Mucosa of rectum (tissue), 2 donors: ENCODE measurements around the gene E2F1.

Experiments
- H3K27ac ChIP-seq, 2 donors: one replicate each; pipeline ENCODE4 v1.7.0; 2013; ENCODE audit warnings: inconsistent platforms in 2 of 2, low read depth in 2 of 2, low read length in 2 of 2
- H3K27me3 ChIP-seq, 2 donors: one replicate each; pipeline ENCODE4 v1.7.0; 2013; ENCODE audit warnings: low read length in 2 of 2; ENCODE audit not compliant: control insufficient read depth in 2 of 2, insufficient read depth in 2 of 2
- H3K36me3 ChIP-seq, 2 donors: one replicate each; pipeline ENCODE4 v1.7.0; 2013; ENCODE audit warnings: low read length in 2 of 2; ENCODE audit not compliant: control insufficient read depth in 2 of 2, insufficient read depth in 2 of 2
- H3K4me1 ChIP-seq, 2 donors: one replicate each; pipeline ENCODE4 v1.7.0; 2013; ENCODE audit warnings: low read length in 2 of 2, mild to moderate bottlenecking in 1 of 2; ENCODE audit not compliant: control insufficient read depth in 2 of 2, insufficient read depth in 2 of 2
- H3K4me3 ChIP-seq, 2 donors: one replicate each; pipeline ENCODE4 v1.7.0; 2013; ENCODE audit warnings: low read length in 2 of 2
- H3K9ac ChIP-seq, 2 donors: one replicate each; pipeline ENCODE4 v1.7.0; 2013; ENCODE audit warnings: low read length in 2 of 2, low read depth in 1 of 2, mild to moderate bottlenecking in 1 of 2
- H3K9me3 ChIP-seq, 2 donors: one replicate each; pipeline ENCODE4 v1.7.0; 2013; ENCODE audit warnings: low read length in 2 of 2; ENCODE audit not compliant: control insufficient read depth in 2 of 2
- donor health status: healthy.
- donor health status: Normal muscosa, but diverticular disease.

The E2F1 gene

DNA sequence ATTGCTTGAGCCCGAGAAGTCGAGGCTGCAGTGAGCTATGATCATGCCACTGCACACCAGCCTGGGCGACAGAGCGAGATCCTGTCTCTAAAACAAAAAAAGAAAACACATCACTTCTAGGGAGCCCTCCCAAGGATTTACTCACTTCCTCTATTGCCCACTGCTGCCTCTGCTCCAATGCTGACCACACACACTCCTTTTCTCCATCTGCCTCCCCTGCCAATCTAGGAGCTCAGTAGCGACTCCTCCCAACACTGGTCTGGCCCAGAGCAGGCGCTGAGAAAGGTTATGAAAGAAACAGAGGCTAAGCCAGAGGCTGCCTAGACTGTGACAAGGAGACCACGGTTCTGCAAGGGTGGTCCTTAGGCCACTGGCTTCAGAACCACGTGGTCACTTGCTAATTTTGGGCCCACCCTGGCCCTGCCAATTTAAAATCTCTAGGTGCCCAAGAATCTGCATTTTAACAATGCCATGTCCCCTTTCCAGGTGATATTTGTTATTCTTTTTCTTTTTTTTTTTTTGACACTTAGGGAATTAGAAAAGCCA lies 1.3 kb upstream of the E2F1 start:
- Histone ChIP-seq H3K9ac (no peak overlapping the region), H3K27ac (no peak overlapping the region)

DNA sequence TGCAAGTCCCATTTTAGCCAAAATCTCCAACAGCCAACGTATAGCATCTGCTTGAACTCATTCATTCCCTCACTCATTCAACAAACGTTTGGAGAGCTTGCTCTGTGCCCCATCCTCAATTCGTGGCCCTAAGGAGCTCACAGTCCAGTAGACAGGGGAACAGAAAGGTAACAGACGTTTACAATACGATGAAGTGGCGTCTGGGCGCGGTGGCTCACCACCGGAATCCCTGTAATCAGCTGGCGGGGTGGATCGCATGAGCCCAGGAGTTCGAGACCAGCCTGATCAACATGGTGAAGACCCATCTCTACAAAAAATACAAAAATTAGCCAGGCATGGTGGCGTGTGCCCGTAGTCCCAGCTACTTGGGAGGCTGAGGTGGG lies 790 bp upstream of the E2F1 start:
- no peaks in the 10 kb centered on the region for H3K27me3 ChIP-seq
- peak overlapping the region in 1 of 2 donors; percentile 48 for H3K9ac ChIP-seq
- peak overlapping the region in 1 of 2 donors; percentile 38 for H3K27ac ChIP-seq
- no peaks in the 10 kb centered on the region for H3K36me3 ChIP-seq
- peaks cover 14 to 17% of the 10 kb centered on the region in 2 donors for H3K4me1 ChIP-seq
- peak overlapping the region in 1 of 2 donors; percentile 73 for H3K4me3 ChIP-seq
- no peaks in the 10 kb centered on the region for H3K9me3 ChIP-seq

More for the DNA sequence above, 1.3 kb upstream of the E2F1 start:
- peaks cover 14 to 17% of the 10 kb centered on the region in 2 donors for H3K4me1 ChIP-seq
- no peaks in the 10 kb centered on the region for H3K9me3 ChIP-seq
- H3K36me3 ChIP-seq, result no peaks in the 10 kb centered on the region
- H3K27me3 ChIP-seq, result no peaks in the 10 kb centered on the region
- H3K4me3 ChIP-seq, result no peak overlapping the region

DNA sequence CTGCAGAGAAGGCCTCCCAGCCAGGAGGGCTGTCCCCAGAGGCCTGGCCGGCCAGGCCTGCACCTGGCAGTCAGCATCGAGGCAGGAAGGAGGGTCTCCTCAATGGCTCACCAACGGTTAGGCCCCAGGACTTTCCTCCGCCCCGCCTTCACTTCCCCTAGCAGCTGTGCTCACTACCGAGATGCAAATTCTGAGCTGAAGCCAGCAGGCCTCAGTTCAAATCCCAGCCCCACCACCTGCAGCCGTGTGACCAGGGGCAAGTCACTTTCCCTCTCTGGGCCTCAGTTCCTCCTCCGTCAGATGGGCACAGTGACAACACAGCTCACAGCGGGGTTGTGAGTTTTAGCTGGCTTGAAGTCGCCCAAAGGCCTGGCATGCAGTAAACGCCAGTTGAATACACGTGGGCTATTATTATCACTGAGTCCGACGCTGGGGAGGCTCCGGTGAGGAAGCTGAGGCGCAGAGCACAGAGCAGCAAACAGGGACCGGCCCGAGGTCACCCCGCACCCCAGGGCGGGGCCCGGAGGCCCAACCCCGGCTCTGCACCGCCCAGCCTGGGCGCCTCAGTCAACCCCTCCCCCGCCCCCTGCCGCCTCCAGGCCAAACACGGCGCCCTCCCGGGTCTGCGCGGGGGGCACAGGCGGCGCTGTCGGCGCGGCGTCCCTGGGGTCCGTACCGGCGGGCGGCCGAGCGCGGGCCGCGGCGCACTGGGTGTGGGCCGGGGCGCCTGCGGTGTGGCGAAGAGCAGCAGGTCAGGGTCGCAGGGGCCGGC lies 671 bp downstream of the E2F1 start:
- no peaks in the 10 kb centered on the region for H3K27me3 ChIP-seq
- no peaks in the 10 kb centered on the region for H3K9me3 ChIP-seq
- peak overlapping the region; percentile 55 to 65 for H3K4me3 ChIP-seq
- H3K27ac ChIP-seq, result peak overlapping the region; percentile 44 to 75
- H3K36me3 ChIP-seq, result no peaks in the 10 kb centered on the region
- peaks cover 14 to 17% of the 10 kb centered on the region in 2 donors for H3K4me1 ChIP-seq
- peak overlapping the region; percentile 47 to 58 for H3K9ac ChIP-seq

DNA sequence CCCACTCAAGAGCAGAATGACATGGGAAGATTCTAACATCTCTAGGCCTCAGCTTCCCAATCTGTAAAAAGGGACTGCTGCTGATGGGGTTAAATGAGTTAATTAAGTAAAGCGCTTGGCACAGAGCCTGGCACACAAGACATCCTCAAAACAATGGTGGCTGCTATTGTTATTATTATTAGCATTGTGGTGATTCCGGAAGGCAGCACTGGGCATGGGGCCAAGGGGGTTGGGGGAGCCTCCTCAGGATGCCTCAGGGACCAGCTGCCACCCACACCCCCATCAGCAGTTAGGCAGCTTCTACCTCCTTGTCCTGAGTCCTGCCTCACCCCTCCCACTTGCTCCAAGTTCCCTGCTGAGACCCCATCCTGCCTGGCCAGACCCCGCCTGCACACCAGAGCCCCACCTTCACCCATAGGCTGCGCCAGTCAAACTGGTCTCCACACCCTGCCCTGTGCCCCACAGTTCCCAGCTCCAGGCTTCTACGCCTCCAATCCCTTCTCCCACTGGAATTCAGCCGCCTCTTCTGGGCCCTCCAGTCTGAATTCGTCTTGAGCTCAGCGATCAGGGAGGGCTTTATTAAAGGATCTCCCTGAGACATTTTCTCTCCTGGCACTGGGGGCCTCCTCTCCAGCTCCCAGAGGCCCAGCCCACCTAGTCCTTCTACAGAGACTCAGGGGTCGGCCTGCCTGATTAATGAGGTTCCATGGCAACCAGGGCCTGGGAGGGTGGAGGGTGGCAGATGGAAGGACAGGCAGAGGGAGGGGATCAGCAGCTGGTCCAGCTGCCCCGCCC lies 1.5 kb downstream of the E2F1 start:
- H3K27ac ChIP-seq, result peak overlapping the region; percentile 44 to 75
- H3K9ac ChIP-seq, result peak overlapping the region; percentile 47 to 58
- H3K4me3 ChIP-seq, result peak overlapping the region; percentile 55 to 65

DNA sequence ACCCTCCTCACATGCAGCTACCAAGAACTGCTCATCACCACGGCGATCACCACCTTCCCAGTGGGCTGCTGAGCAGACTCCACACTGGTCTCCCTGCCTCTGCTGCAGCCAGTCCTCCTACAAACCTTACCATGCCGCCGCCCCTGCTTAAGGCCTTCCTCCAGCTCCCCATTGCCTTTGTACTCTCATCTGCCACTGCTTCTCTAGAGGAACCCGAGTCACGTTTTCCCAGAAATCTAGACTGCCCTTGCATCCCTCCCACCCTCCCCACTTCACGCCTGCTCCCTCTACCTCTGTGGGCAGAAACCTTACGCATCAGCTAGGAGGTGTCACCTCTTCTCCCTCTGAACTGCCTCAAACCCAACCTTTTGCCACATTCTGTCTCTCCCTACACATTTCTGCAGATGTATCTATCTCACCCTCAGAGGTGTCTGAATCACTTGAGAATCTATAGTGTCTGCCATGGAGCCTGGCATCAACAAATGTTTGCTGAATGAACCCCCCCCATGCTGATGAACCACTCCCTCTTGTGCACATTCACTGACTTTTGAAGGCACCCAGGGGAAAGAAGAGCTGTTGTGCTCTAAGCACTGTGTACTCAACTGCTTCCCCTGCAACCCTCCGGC lies 4.3 kb downstream of the E2F1 start:
- Histone ChIP-seq H3K27me3 (no peaks in the 10 kb centered on the region), H3K27ac (no peak overlapping the region), H3K36me3 (no peaks in the 10 kb centered on the region), H3K9ac (no peak overlapping the region), H3K9me3 (no peaks in the 10 kb centered on the region), H3K4me1 (peaks cover 12 to 15% of the 10 kb centered on the region in 2 donors), H3K4me3 (no peak overlapping the region)

More for the DNA sequence above, 1.5 kb downstream of the E2F1 start:
- Histone ChIP-seq H3K4me1 (peaks cover 14 to 17% of the 10 kb centered on the region in 2 donors), H3K27me3 (no peaks in the 10 kb centered on the region), H3K36me3 (no peaks in the 10 kb centered on the region), H3K9me3 (no peaks in the 10 kb centered on the region)

DNA sequence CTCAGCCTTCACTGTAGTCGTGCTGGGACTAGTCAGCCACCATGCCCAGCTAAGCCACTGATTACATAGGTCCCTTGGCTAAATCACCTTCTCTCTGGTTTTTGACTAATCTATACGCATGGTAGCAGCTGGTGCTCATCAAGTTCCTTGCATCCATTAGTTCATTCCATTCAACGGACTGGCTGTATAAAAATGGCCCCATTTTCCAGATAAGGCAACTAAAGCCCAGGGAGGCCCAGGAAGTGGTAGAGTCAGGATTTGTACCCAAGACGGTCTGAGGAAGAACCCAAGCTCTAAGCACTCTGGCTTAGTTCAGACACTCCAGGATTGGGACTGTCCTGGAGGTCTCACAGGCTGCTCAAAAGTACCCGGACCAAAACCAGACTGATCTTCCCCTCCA lies 4.9 kb downstream of the E2F1 start:
- Histone ChIP-seq H3K9ac (no peak overlapping the region), H3K36me3 (no peaks in the 10 kb centered on the region), H3K27me3 (no peaks in the 10 kb centered on the region), H3K4me3 (no peak overlapping the region), H3K27ac (no peak overlapping the region), H3K4me1 (peaks cover 11 to 15% of the 10 kb centered on the region in 2 donors), H3K9me3 (no peaks in the 10 kb centered on the region)

DNA sequence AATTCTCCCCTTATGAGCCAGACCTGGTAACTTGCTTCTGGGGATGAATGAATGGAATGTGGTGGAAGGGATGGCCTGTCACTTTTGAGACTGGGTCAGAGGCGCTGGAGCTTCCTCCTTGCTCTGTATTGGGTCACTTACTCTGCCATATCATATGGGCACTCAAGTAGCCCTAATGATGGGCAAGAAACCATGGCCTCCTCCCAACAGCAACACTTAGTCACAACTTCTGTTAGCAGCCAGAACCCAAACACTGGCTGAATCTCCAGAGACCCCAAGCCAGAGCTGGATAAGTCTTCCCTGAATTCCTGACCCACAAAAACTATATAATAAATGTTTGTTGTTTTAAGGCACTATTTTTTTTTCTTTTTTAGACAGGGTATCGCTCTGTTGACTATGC lies 5.5 kb downstream of the E2F1 start:
- Histone ChIP-seq H3K9ac (no peak overlapping the region), H3K27ac (no peak overlapping the region), H3K36me3 (no peaks in the 10 kb centered on the region), H3K4me1 (peaks cover 14 to 21% of the 10 kb centered on the region in 2 donors), H3K9me3 (no peaks in the 10 kb centered on the region), H3K27me3 (no peaks in the 10 kb centered on the region), H3K4me3 (no peak overlapping the region)

DNA sequence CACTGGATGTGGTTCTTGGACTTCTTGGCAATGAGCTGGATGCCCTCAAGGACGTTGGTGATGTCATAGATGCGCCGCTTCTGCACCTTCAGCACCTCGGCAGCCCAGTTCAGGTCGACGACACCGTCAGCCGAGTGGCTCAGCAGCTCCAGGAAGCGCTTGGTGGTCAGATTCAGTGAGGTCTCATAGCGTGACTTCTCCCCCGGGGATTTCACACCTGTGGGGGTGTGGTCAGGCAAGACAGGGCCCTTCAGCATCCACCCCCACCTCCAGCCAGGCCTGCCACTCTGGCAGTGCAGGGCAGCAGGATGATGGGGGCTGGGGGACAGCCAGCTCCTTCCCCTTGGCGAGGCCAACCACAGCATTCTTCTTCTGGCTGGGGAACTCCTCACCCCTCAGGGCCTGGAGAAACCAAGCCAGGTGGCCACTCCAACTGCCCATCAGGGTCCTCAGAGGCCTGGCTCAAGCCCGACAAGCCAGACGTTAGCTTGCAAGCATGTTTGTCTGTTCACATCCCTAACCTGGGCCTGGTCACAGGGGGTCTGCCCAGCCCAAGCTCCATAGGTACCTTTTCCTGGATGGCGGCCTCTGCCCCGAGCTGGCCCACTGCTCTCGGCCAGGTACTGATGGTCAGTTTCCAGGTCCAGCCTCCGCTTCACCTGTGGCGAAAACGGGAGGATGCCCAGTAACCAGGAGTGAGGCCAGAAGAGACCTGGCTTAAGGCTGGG lies 6.3 kb downstream of the E2F1 start:
- peaks cover 15 to 21% of the 10 kb centered on the region in 2 donors for H3K4me1 ChIP-seq
- H3K4me3 ChIP-seq, result no peak overlapping the region
- H3K27ac ChIP-seq, result no peak overlapping the region
- H3K36me3 ChIP-seq, result no peaks in the 10 kb centered on the region
- no peaks in the 10 kb centered on the region for H3K27me3 ChIP-seq
- H3K9ac ChIP-seq, result no peak overlapping the region
- no peaks in the 10 kb centered on the region for H3K9me3 ChIP-seq

DNA sequence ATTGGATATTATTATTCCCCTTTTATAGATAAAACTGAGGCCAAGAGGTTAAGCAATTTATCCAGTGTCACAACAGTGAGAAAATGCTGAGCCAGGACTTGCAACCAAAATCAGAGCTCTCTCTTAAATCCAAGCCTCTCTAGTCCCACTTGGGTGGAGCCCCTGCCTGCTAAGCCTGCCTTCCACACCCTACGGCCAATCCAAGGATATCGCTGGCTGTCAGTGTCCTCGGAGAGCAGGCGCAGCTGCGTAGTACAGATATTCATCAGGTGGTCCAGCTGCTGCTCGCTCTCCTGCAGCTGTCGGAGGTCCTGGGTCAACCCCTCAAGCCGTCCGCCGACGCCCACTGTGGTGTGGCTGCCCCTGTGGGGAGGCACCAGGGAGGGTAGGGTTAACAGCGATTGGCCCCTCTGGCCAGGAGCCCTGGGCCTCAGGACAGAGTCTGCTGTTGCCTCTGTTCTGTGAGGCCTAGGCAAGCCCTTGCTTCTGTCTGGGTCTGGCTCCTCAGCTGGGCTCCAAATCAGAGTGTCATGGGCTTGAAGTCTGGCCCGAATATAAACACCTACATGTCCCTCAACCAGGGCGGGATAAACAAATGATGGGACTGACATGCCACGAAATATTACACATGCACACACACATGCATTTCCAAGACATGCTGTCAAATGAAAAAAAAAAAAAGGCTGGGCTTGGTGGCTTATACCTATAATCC lies 8.0 kb downstream of the E2F1 start:
- Histone ChIP-seq H3K27ac (peak overlapping the region; percentile 17 to 49), H3K9ac (no peak overlapping the region), H3K9me3 (no peaks in the 10 kb centered on the region), H3K4me3 (no peak overlapping the region), H3K4me1 (peaks cover 20 to 28% of the 10 kb centered on the region in 2 donors), H3K36me3 (no peaks in the 10 kb centered on the region), H3K27me3 (no peaks in the 10 kb centered on the region)
